Mesenteric fat pad (tissue), 1 donor: ENCODE results near the gene KCNRG. TPM values are rescaled to one million over a fixed set of nuclear protein-coding genes. Genes with fewer than 3 reads are reported as not detected.
"Not testable (repeated sequence)": the region's sequence is repeated elsewhere in the genome, so short reads cannot be mapped to it uniquely, and the experiment has no call there.

Experiments used
- DNase-seq: peaks from one replicate; pipeline ENCODE4 v3.0.0-alpha.2; 2020; ENCODE audit warnings: low spot score
- total RNA-seq: library from RNA; stranded (reverse); fragmentation: NEBNext Ultra II Directional; extraction: Animal tissue kit (Norgen Biotek cat#: 25700); gene quantifications from one replicate; pipeline ENCODE4 v1.2.1, GENCODE V29; 2021
- donor health status: DM: yes; HTN: yes; CAD: no.

Gene KCNRG
- total RNA-seq, 1 donor from 2014 or later = 0.67 TPM

- DNase-seq = no peak
Observed at GRCh38 chr13:50011461-50011860, 3.8 kb upstream of the KCNRG start.

- DNase-seq = no peak
Observed at GRCh38 chr13:50012396-50013169, 2.7 kb upstream of the KCNRG start.

- no peak for DNase-seq
Observed at GRCh38 chr13:50014386-50014785, 858 bp upstream of the KCNRG start.

- DNase-seq = no peak
Observed at GRCh38 chr13:50015750-50016149, 506 bp downstream of the KCNRG start.

- no peak for DNase-seq
Observed at GRCh38 chr13:50016444-50016843, 1.2 kb downstream of the KCNRG start.

GRCh38 chr13:50017819-50018218, 2.6 kb downstream of the KCNRG start:
- DNase-seq = no peak

GRCh38 chr13:50025436-50025835, 10.2 kb downstream of the KCNRG start:
- DNase-seq = no peak

- no peak for DNase-seq
Observed at GRCh38 chr13:50026788-50027473, 11.7 kb downstream of the KCNRG start.

- DNase-seq = no peak
Observed at GRCh38 chr13:50030315-50030714, 15.1 kb downstream of the KCNRG start.

GRCh38 chr13:50033725-50034124, 18.5 kb downstream of the KCNRG start:
- DNase-seq = no peak

GRCh38 chr13:50037788-50038187, 22.5 kb downstream of the KCNRG start:
- no peak for DNase-seq

GRCh38 chr13:50038266-50038665, 23.0 kb downstream of the KCNRG start:
- no peak for DNase-seq

- no peak for DNase-seq
Observed at GRCh38 chr13:50052478-50052877, 37.2 kb downstream of the KCNRG start.

GRCh38 chr13:50053844-50054243, 38.6 kb downstream of the KCNRG start:
- no peak for DNase-seq

- DNase-seq = no peak
Observed at GRCh38 chr13:50055454-50055853, 40.2 kb downstream of the KCNRG start.

- DNase-seq = no peak
Observed at GRCh38 chr13:50060718-50061117, 45.5 kb downstream of the KCNRG start.

GRCh38 chr13:50062336-50062735, 47.1 kb downstream of the KCNRG start:
- not testable (repeated sequence) for DNase-seq

GRCh38 chr13:50065712-50066111, 50.5 kb downstream of the KCNRG start:
- DNase-seq = no peak

- DNase-seq = no peak
Observed at GRCh38 chr13:50068508-50068907, 53.3 kb downstream of the KCNRG start.

GRCh38 chr13:50069261-50069660, 54.0 kb downstream of the KCNRG start:
- DNase-seq = no peak

GRCh38 chr13:50070186-50070585, 54.9 kb downstream of the KCNRG start:
- DNase-seq = no peak
